AG04450 (cell line): Measurements from ENCODE around the gene SLC16A12. TPM values are rescaled to one million over a fixed set of nuclear protein-coding genes. Genes with fewer than 3 reads are reported as not detected.

Experiments used
- CTCF ChIA-PET: fragments of 300-600, 350-600 bp; formaldehyde crosslinking; extraction: SDS; loops from one replicate; lab custom pipeline; 2022; ENCODE audit warnings: antibody characterized with exemption, inconsistent platforms; lab: Charles Lee
- POLR2A ChIA-PET: fragments of 350-600 bp; formaldehyde crosslinking; extraction: SDS; loops from one replicate; lab custom pipeline; 2021; ENCODE audit warnings: antibody characterized with exemption, inconsistent platforms; lab: Yijun Ruan, JAX
- DNase-seq: peaks from one replicate; pipeline ENCODE4 v3.0.0-alpha.2; 2011; ENCODE audit warnings: low read depth, low spot score
- H3K27ac ChIP-seq: one replicate; pipeline ENCODE4 v1.5.1; 2012; ENCODE audit warnings: low read depth, low read length, control low read depth
- H3K27me3 ChIP-seq: one replicate; pipeline ENCODE4 v1.6.0; 2012; ENCODE audit warnings: low read length; ENCODE audit not compliant: control insufficient read depth, insufficient read depth
- H3K4me3 ChIP-seq: 2 replicates; pipeline ENCODE4 v1.5.1; 2011; ENCODE audit warnings: mild to moderate bottlenecking, low read depth, low read length, control low read depth
- H3K9me3 ChIP-seq: 2 replicates; pipeline ENCODE4 v1.5.1; 2012; ENCODE audit warnings: low read length; ENCODE audit not compliant: control insufficient read depth, insufficient read depth
- CTCF ChIP-seq: IDR thresholded peaks from 2 replicates; pipeline ENCODE4 v1.5.1; 2011; ENCODE audit warnings: low read depth, low read length, control low read depth, inconsistent platforms
- polyA plus RNA-seq: library from polyadenylated mRNA; depleted of rRNA; stranded (reverse); fragments of >200 nt; gene quantifications from 2 replicates; pipeline ENCODE4 v1.2.3, GENCODE V29; 2011

Gene SLC16A12
- polyA plus RNA-seq, 1 experiment, result 1.5 TPM

- Histone ChIP-seq H3K4me3 (no peak overlapping the region), H3K9me3 (no peaks in the 10 kb centered on the region), H3K27me3 (no peaks in the 10 kb centered on the region), H3K27ac (no peak overlapping the region)
- CTCF ChIA-PET, result interaction anchor here (0.9 kb wide), 1 partner anchor 9 kb away, joined by 3 read pairs; no protein-coding TSS in a partner anchor
- POLR2A ChIA-PET, result no interaction called here
- DNase-seq, result no peak
- TF ChIP-seq CTCF, result no peak
These were observed 59.8 kb downstream of the SLC16A12 start for GRCh38 chr10:89475591-89475998.

GRCh38 chr10:89475125-89475524 lies 60.3 kb downstream of the SLC16A12 start:
- no peak for DNase-seq
- POLR2A ChIA-PET, result no interaction called here
- no peak overlapping the region for H3K27ac ChIP-seq
- TF ChIP-seq CTCF, result no peak
- no peaks in the 10 kb centered on the region for H3K9me3 ChIP-seq
- H3K4me3 ChIP-seq, result no peak overlapping the region
- no peaks in the 10 kb centered on the region for H3K27me3 ChIP-seq
- CTCF ChIA-PET, result interaction anchor here (0.9 kb wide), 1 partner anchor 9 kb away, joined by 3 read pairs; no protein-coding TSS in a partner anchor

- Histone ChIP-seq H3K4me3 (no peak overlapping the region), H3K27me3 (no peaks in the 10 kb centered on the region), H3K9me3 (no peaks in the 10 kb centered on the region), H3K27ac (no peak overlapping the region)
- ChIA-PET CTCF (no interaction called here), POLR2A (no interaction called here)
- DNase-seq, result no peak
- no peak for TF ChIP-seq CTCF
These were observed 60.9 kb downstream of the SLC16A12 start for GRCh38 chr10:89474452-89474851.

- ChIA-PET POLR2A (no interaction called here), CTCF (interaction anchor here (1.6 kb wide), 1 partner anchor 94 kb away, joined by 6 read pairs; no protein-coding TSS in a partner anchor)
- Histone ChIP-seq H3K4me3 (no peak overlapping the region), H3K27ac (no peak overlapping the region), H3K27me3 (no peaks in the 10 kb centered on the region), H3K9me3 (no peaks in the 10 kb centered on the region)
- DNase-seq, result no peak
- no peak for TF ChIP-seq CTCF
These were observed 64.1 kb downstream of the SLC16A12 start for GRCh38 chr10:89471110-89471809.

- ChIA-PET CTCF (interaction anchor here (1.6 kb wide), 1 partner anchor 94 kb away, joined by 6 read pairs; no protein-coding TSS in a partner anchor), POLR2A (no interaction called here)
- no peak overlapping the region for H3K27ac ChIP-seq
- H3K27me3 ChIP-seq, result no peaks in the 10 kb centered on the region
- TF ChIP-seq CTCF, result no peak
- no peak overlapping the region for H3K4me3 ChIP-seq
- no peak for DNase-seq
- no peaks in the 10 kb centered on the region for H3K9me3 ChIP-seq
These were observed 64.8 kb downstream of the SLC16A12 start for GRCh38 chr10:89470628-89471027.
